Tibial artery (tissue), 4 donors: ENCODE results near the gene S100G.
"Not testable (repeated sequence)": the region's sequence is repeated elsewhere in the genome, so short reads cannot be mapped to it uniquely, and the experiment has no call there.

Experiments used
- DNase-seq, 2 donors: peaks; one replicate each; pipeline ENCODE4 v3.0.0-alpha.2; 2019
- H3K27ac ChIP-seq, 2 donors: fragments of 200-600 bp; sonication (generic) in 1 of 2; 1 replicate in 1 of 2; 2 replicates in 1 of 2; pipeline ENCODE4 v1.5.1; 2018 to 2019; ENCODE audit warnings: mild to moderate bottlenecking in 1 of 2
- H3K27me3 ChIP-seq, 2 donors: fragments of 200-600 bp; sonication (generic) in 1 of 2; one replicate each; pipeline versions ENCODE4 v1.5.1 to v1.6.0; 2016 to 2019
- H3K36me3 ChIP-seq, 3 donors: fragments of 200-600 bp; sonication (generic) in 2 of 3; one replicate each; pipeline ENCODE4 v1.5.1; 2016 to 2019; ENCODE audit warnings: mild to moderate bottlenecking in 2 of 3
- H3K4me1 ChIP-seq, 4 donors: fragments of 200-600 bp; sonication (generic) in 2 of 4; 1 replicate in 3 of 4; 2 replicates in 1 of 4; pipeline ENCODE4 v1.5.1; 2016 to 2019
- H3K4me3 ChIP-seq, 2 donors: fragments of 200-600 bp; sonication (generic) in 1 of 2; 1 replicate in 1 of 2; 2 replicates in 1 of 2; pipeline ENCODE4 v1.5.1; 2018 to 2019; ENCODE audit warnings: mild to moderate bottlenecking in 2 of 2
- H3K9me3 ChIP-seq, 3 donors: fragments of 200-600 bp; sonication (generic) in 1 of 3; one replicate each; pipeline ENCODE4 v1.5.1; 2016 to 2019
- CTCF ChIP-seq, 2 experiments: fragments of 200-600 bp in 1 of 2; fragments of 450-650 bp in 1 of 2; IDR thresholded peaks; one replicate each; pipeline ENCODE4 v1.5.1; 2017 to 2019; ENCODE audit warnings: antibody characterized with exemption in 2 of 2, mild to moderate bottlenecking in 1 of 2, moderate library complexity in 1 of 2
- intact Hi-C: fragments of 100-400 bp; cut with DNase I; formaldehyde crosslinking; loops from one replicate; pipeline ENCODE4 v1.15.0; 2023; ENCODE audit warnings: low total_unique reads

S100G gene, protein sequence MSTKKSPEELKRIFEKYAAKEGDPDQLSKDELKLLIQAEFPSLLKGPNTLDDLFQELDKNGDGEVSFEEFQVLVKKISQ

DNA sequence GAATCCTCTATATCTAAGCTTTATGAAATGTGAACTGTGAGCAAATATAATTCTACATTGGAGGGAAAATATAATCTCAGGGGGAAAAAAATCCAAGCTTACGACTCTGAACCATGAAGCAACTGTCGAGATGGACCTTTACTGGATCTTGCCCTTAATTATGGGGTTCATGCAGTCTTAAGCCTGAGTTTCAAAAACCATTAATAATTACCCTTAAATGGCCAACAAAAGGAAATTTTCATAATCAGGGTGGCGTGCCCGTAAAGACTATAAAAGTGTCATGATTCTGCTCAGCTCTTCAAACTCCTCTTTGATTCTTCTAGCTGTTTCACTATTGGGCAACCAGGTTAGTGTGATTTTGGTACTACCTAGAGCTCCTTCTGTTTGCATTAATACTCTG, at the start of gene S100G:
S100G (plus strand) TSS at position 301 of the 400 bp plus-strand sequence. CDS start 849 bp downstream, outside the sequence.
- no peak for TF ChIP-seq CTCF (IDR thresholded peaks at IDR 0.05)
- Histone ChIP-seq H3K9me3 (no peaks in the 10 kb centered on the region), H3K27me3 (no peaks in the 10 kb centered on the region), H3K4me1 (no peaks in the 10 kb centered on the region), H3K4me3 (no peak within 1 kb of the TSS), H3K36me3 (peaks cover 0 to 4% (median 4%) of the 10 kb centered on the region in 3 donors), H3K27ac (no peak within 1 kb of the TSS)
- no peak for DNase-seq
- intact Hi-C loops: no loop called here

- no peaks in the 10 kb centered on the region for H3K36me3 ChIP-seq
- H3K27me3 ChIP-seq: no peaks in the 10 kb centered on the region
- intact Hi-C loops: no loop called here
- no peak overlapping the region for H3K4me3 ChIP-seq
- no peaks in the 10 kb centered on the region for H3K9me3 ChIP-seq
- DNase-seq: no peak
- no peak overlapping the region for H3K27ac ChIP-seq
- TF ChIP-seq CTCF (IDR thresholded peaks at IDR 0.05): no peak
- H3K4me1 ChIP-seq: no peaks in the 10 kb centered on the region
Measured at GRCh38 chrX:16601885-16602284, 48.1 kb upstream of the S100G start.

DNA sequence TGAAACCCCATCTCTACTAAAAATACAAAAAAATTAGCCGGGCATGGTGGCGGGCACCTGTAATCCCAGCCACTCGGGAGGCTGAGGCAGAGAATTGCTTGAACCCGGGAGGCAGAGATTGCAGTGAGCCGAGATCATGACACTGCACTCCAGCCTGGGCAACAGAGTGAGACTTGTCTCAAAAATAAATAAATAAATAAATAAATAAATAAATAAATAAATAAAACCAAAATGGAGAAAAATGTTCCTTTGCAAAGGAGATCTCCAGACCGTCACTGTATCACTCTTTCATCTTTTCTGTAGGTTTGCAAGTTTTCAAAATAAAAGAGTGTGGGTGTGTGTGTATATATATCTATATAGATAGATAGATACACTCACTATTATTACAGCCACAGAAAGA, 46.7 kb upstream of the S100G start:
- H3K27ac ChIP-seq, H3K36me3 ChIP-seq, H3K4me1 ChIP-seq, H3K27me3 ChIP-seq, intact Hi-C loops, DNase-seq, H3K9me3 ChIP-seq, H3K4me3 ChIP-seq: not testable (repeated sequence)

DNA sequence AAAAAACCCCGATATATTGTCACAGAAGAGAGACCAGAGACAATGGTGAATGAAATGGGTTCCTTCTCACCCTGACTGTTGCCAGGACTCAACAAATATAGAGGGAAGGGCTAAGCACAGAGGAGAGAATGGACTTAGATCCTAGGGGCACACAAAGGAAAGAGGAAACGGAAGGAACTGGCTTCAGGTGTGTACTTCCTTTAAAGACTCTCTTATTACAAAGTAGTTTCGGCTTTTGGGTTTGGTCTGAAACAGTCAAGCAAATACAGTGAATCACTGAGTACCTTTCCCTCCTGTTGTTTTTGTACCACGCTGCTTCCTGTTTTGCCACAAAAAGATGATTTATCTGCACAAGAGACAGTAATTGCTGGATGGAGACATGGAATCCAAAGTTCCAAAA, 46.1 kb upstream of the S100G start:
- H3K27ac ChIP-seq: no peak overlapping the region
- intact Hi-C loops: no loop called here
- no peak overlapping the region for H3K4me3 ChIP-seq

GRCh38 chrX:16604337-16604736, 45.6 kb upstream of the S100G start:
- no peak for TF ChIP-seq CTCF (IDR thresholded peaks at IDR 0.05)
- DNase-seq: no peak
- Histone ChIP-seq H3K36me3 (peaks cover 0 to 8% (median 0%) of the 10 kb centered on the region in 3 donors), H3K9me3 (no peaks in the 10 kb centered on the region), H3K27me3 (no peaks in the 10 kb centered on the region), H3K4me1 (no peaks in the 10 kb centered on the region), H3K4me3 (no peak overlapping the region), H3K27ac (no peak overlapping the region)
- intact Hi-C loops: no loop called here

More for the DNA sequence above, 46.1 kb upstream of the S100G start:
- Histone ChIP-seq H3K9me3 (no peaks in the 10 kb centered on the region), H3K27me3 (no peaks in the 10 kb centered on the region), H3K4me1 (no peaks in the 10 kb centered on the region), H3K36me3 (peaks cover 0 to 8% (median 0%) of the 10 kb centered on the region in 3 donors)
- DNase-seq: no peak
- TF ChIP-seq CTCF (IDR thresholded peaks at IDR 0.05): no peak

- Histone ChIP-seq H3K4me1 (no peaks in the 10 kb centered on the region), H3K9me3 (no peaks in the 10 kb centered on the region), H3K27ac (no peak overlapping the region), H3K4me3 (no peak overlapping the region), H3K27me3 (no peaks in the 10 kb centered on the region), H3K36me3 (peaks cover 0 to 8% (median 0%) of the 10 kb centered on the region in 3 donors)
- TF ChIP-seq CTCF (IDR thresholded peaks at IDR 0.05): no peak
- intact Hi-C loops: no loop called here
- DNase-seq: no peak
Measured at GRCh38 chrX:16606142-16606720, 43.7 kb upstream of the S100G start.
